Esophagus squamous epithelium (tissue), 5 donors: Measurements from ENCODE around the gene ANGPTL8. TPM values are rescaled to one million over a fixed set of nuclear protein-coding genes. Genes with fewer than 3 reads are reported as not detected.

Source experiments
- DNase-seq: peaks from one replicate; lab custom pipeline; 2025; lab: John Stamatoyannopoulos, UW
- H3K27ac ChIP-seq, 4 donors: fragments of 200-600 bp; sonication (generic); one replicate each; pipeline ENCODE4 v1.5.1; 2016 to 2019; ENCODE audit warnings: mild to moderate bottlenecking in 1 of 4
- H3K27me3 ChIP-seq, 4 donors: fragments of 200-600 bp; sonication (generic); 1 replicate in 3 of 4; 2 replicates in 1 of 4; pipeline versions ENCODE4 v1.5.1 to v1.6.0; 2017 to 2021; ENCODE audit warnings: antibody characterized with exemption in 1 of 4
- H3K36me3 ChIP-seq, 3 donors: fragments of 200-600 bp; sonication (generic); one replicate each; pipeline ENCODE4 v1.5.1; 2016 to 2019
- H3K4me1 ChIP-seq, 3 donors: fragments of 200-600 bp; sonication (generic); one replicate each; pipeline ENCODE4 v1.5.1; 2017 to 2019
- H3K4me3 ChIP-seq, 4 donors: fragments of 200-600 bp; sonication (generic); 1 replicate in 3 of 4; 2 replicates in 1 of 4; pipeline ENCODE4 v1.5.1; 2016 to 2019; ENCODE audit warnings: mild to moderate bottlenecking in 2 of 4, moderate library complexity in 1 of 4
- H3K9me3 ChIP-seq, 3 donors: fragments of 200-600 bp; sonication (generic); one replicate each; pipeline ENCODE4 v1.5.1; 2016 to 2019
- POLR2A ChIP-seq, 4 donors: fragments of 450-650 bp; IDR thresholded peaks; one replicate each; pipeline ENCODE4 v1.6.1; 2017; ENCODE audit warnings: antibody characterized with exemption in 4 of 4, mild to moderate bottlenecking in 4 of 4, moderate library complexity in 3 of 4
- WGBS, 2 donors: methylation state at CpG; one replicate each; pipeline ENCODE4 v1.1.5; 2018; 5-methylcytosine and 5-hydroxymethylcytosine counted together
- intact Hi-C: fragments of 100-400 bp; cut with DNase I; formaldehyde crosslinking; loops from one replicate; pipeline ENCODE4 v1.15.0; 2022
- total RNA-seq, 4 donors: library from RNA; depleted of rRNA; stranded (reverse); fragments of >200 nt; gene quantifications; one replicate each; pipeline ENCODE4 v1.1.0, GENCODE V29; 2016
- TF ChIP-seq, protein P1 (sequence below), 6 experiments: fragments of 450-650 bp in 4 of 6; fragments of 200-600 bp in 2 of 6; sonication (generic) in 2 of 6; IDR thresholded peaks; one replicate each; pipeline ENCODE4 v1.5.1; 2016 to 2019; ENCODE audit warnings: antibody characterized with exemption in 6 of 6, mild to moderate bottlenecking in 4 of 6, moderate library complexity in 4 of 6
- donor health status: DM: yes; HTN: yes; CAD: no.

ANGPTL8 gene
- total RNA-seq, 4 donors from 2014 or later = not detected

DNA sequence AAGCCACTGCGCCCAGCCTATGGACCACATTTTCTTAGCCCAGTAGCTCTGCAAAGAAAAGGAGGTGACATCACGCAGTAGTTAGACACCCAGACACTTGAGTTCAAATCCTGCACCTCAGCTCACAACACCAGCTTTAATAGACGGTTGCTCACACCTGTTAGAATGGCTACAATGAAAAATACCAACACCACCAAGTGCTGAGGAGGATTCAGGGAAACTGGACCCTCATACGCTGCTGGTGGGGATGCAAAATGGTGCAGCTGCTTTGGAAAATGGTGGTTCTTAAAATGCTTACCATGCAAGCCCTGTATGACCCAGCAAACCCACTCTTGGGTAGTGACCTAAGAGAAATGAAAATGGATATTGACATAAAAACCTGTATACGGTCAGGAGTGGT lies 34.6 kb downstream of the ANGPTL8 start:
- intact Hi-C loops = no loop called here
- Histone ChIP-seq H3K4me1 (peaks cover under 1 to 19% (median 9%) of the 10 kb centered on the region in 3 donors), H3K36me3 (no peaks in the 10 kb centered on the region), H3K27ac (no peak overlapping the region), H3K9me3 (no peaks in the 10 kb centered on the region), H3K4me3 (no peak overlapping the region), H3K27me3 (peaks cover 0 to 21% (median 0%) of the 10 kb centered on the region in 4 donors)
- TF ChIP-seq, protein P1, sequence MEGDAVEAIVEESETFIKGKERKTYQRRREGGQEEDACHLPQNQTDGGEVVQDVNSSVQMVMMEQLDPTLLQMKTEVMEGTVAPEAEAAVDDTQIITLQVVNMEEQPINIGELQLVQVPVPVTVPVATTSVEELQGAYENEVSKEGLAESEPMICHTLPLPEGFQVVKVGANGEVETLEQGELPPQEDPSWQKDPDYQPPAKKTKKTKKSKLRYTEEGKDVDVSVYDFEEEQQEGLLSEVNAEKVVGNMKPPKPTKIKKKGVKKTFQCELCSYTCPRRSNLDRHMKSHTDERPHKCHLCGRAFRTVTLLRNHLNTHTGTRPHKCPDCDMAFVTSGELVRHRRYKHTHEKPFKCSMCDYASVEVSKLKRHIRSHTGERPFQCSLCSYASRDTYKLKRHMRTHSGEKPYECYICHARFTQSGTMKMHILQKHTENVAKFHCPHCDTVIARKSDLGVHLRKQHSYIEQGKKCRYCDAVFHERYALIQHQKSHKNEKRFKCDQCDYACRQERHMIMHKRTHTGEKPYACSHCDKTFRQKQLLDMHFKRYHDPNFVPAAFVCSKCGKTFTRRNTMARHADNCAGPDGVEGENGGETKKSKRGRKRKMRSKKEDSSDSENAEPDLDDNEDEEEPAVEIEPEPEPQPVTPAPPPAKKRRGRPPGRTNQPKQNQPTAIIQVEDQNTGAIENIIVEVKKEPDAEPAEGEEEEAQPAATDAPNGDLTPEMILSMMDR (IDR thresholded peaks at IDR 0.05) = no peak
- no peak for TF ChIP-seq POLR2A (IDR thresholded peaks at IDR 0.05)
- no peak for DNase-seq
- 86 to 87% methylated on average over 3 to 5 of the region's 5 CpGs for WGBS, 2 donors

DNA sequence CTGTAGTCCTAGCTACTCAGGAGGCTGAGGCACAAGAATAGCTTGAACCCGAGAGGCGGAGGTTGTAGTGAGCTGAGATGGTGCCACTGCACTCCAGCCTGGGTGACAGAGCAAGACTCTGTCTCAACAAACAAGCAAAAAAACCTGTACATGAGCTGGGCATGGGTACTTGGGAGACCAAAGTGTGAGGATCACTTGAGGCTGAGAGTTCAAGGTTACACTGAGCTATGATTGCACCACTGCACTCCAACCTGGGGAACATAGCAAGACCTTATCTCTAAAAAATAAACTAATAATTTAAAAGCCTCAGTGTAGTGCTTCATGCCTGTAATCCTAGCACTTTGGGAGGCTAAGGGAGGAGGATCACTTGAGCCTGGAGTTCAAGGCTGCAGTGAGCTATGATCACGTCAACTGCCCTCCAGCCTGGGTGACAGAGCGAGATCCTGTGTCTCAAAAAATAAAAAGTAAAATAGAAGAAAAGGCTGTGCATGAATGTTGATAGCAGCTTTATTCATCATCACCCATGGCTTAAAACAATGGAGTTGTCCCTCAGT lies 35.2 kb downstream of the ANGPTL8 start:
- no peak overlapping the region for H3K4me3 ChIP-seq
- WGBS, 2 donors = 64 to 81% methylated on average over 4 of the region's 4 CpGs
- H3K9me3 ChIP-seq = no peaks in the 10 kb centered on the region
- no peaks in the 10 kb centered on the region for H3K36me3 ChIP-seq
- TF ChIP-seq POLR2A (IDR thresholded peaks at IDR 0.05) = no peak
- TF ChIP-seq, protein P1 (IDR thresholded peaks at IDR 0.05) = no peak
- H3K27ac ChIP-seq = no peak overlapping the region
- DNase-seq = no peak
- H3K27me3 ChIP-seq = peaks cover 0 to 27% (median 0%) of the 10 kb centered on the region in 4 donors
- H3K4me1 ChIP-seq = peaks cover 0 to 14% (median 3%) of the 10 kb centered on the region in 3 donors
- intact Hi-C loops = no loop called here

DNA sequence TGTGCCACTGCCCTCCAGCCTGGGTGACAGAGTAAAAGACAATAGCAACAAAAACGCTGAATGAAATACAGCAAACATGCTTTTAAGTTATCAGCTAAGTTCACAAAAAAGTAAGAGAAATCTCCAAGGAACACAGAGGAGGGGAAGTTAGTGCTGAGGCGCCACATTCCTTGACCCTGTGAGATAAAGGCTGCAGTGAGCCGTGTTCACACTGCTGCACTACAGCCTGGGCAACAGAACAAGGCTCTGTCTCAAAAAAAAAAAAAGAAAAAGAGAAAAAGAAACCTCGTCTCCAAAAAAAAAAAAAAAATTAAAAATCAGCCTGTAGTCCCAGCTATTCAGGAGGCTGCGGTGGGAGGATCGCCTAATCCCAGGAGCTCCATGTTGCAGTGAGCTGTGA lies 39.3 kb downstream of the ANGPTL8 start:
- intact Hi-C loops = no loop called here
- WGBS, 2 donors = 52 to 55% methylated on average over 6 of the region's 6 CpGs
- no peak for TF ChIP-seq POLR2A (IDR thresholded peaks at IDR 0.05)
- TF ChIP-seq, protein P1 (IDR thresholded peaks at IDR 0.05) = no peak
- no peak for DNase-seq
- Histone ChIP-seq H3K9me3 (no peaks in the 10 kb centered on the region), H3K27me3 (peaks cover 0 to 42% (median 0%) of the 10 kb centered on the region in 4 donors), H3K36me3 (no peaks in the 10 kb centered on the region), H3K4me3 (no peak overlapping the region), H3K27ac (no peak overlapping the region), H3K4me1 (peaks cover 0 to 12% (median 0%) of the 10 kb centered on the region in 3 donors)

DNA sequence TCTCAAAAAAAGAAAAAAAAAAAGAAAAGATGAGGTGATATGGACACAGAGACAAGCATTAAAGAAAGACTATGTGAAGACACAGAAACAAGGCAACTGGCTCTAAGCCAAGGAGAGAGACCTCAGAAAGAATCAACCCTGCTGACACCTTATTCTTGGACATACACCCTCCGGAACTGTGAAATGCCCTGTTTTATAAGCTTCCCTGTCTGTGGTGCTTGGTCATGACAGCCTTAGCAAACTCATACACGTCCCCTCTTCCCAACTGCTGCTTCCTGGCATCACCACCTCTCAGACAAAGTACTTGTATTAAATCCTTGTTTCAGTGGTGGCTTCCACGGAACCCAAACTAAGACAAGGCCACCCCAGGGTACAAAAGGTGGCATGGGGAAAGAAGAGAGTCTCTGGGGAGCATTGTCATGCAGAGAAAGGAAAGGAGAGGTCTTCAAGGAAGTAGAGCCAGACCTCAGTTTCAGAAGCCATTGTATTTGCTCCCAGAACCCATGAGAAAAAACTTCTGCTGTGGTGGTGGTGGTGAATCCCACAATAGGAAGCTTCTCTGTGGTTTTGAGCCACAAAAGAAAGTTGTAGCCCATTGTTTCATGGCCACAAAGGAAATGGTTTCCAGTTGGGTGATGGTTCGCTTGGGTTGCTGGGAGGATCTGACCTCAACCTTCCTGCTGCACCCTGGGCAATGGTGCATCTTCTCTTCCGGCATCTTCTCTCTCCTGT lies 40.3 kb downstream of the ANGPTL8 start:
- Histone ChIP-seq H3K36me3 (no peaks in the 10 kb centered on the region), H3K4me3 (no peak overlapping the region), H3K27me3 (peaks cover 0 to 40% (median 0%) of the 10 kb centered on the region in 4 donors), H3K27ac (no peak overlapping the region), H3K4me1 (peaks cover 0 to 12% (median 0%) of the 10 kb centered on the region in 3 donors), H3K9me3 (no peaks in the 10 kb centered on the region)
- no peak for DNase-seq
- intact Hi-C loops = no loop called here
- 52 to 63% methylated on average over 4 to 5 of the region's 5 CpGs for WGBS, 2 donors
- no peak for TF ChIP-seq POLR2A (IDR thresholded peaks at IDR 0.05)
- TF ChIP-seq, protein P1 (IDR thresholded peaks at IDR 0.05) = no peak

DNA sequence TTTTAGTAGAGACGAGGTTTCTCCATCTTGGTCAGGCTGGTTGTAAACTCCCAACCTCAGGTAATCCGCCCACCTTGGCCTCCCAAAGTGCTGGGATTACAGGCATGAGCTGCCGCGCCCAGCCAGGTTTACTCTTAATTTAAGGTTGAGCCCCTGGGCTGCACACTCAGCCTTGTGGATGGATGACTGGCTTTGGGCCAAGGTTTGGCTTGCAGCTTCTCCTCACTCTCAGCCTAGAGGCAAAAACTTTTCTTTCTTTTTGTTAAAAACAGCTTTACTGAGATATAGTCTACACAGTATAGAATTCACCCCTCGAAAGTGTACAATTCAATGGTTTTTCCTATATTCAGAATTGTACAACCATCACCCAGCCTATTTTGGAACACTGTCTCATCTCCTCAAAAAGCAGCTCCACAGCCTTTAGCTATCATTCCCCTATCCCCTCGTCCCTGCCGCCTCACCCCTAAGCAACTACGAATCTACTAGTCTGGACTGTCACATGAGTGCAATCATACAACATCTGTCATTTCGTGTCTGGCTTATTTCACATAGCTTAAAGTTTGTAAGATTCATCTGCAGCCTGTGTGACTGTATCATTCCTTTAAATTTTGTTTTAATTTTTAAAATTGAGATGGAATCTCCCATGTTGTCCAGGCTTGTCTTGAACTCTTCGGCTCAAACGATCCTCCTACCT lies 42.1 kb downstream of the ANGPTL8 start:
- intact Hi-C loops = no loop called here
- H3K4me1 ChIP-seq = peaks cover 0 to 12% (median 0%) of the 10 kb centered on the region in 3 donors
- H3K9me3 ChIP-seq = no peaks in the 10 kb centered on the region
- no peak for DNase-seq
- TF ChIP-seq, protein P1 (IDR thresholded peaks at IDR 0.05) = no peak
- TF ChIP-seq POLR2A (IDR thresholded peaks at IDR 0.05) = no peak
- 28 to 41% methylated on average over 9 to 10 of the region's 11 CpGs for WGBS, 2 donors
- peaks cover 0 to 40% (median 0%) of the 10 kb centered on the region in 4 donors for H3K27me3 ChIP-seq
- H3K36me3 ChIP-seq = no peaks in the 10 kb centered on the region
- no peak overlapping the region for H3K4me3 ChIP-seq
- no peak overlapping the region for H3K27ac ChIP-seq
